Bronchus fibroblast of lung (primary cell): ENCODE measurements around the gene ARGFX. TPM values are rescaled to one million over a fixed set of nuclear protein-coding genes. Genes with fewer than 3 reads are reported as not detected.

Experiments
- total RNA-seq: library from RNA; depleted of rRNA; stranded (reverse); fragments of >200 nt; gene quantifications from 2 replicates; pipeline ENCODE4 v1.2.3, GENCODE V29; 2015

Gene ARGFX
- not detected in 2 replicates for total RNA-seq

GRCh38 chr3:121567649-121568048, at the start of gene ARGFX:
ARGFX (plus strand) TSS chr3:121567949; CDS start chr3:121570714, 2,765 bp downstream.

GRCh38 chr3:121545574-121546455, 21.9 kb upstream of the ARGFX start, which contains the start of gene POLQ:
POLQ (minus strand) TSS chr3:121545988; CDS start chr3:121545877, 111 bp downstream.

GRCh38 chr3:121592856-121593702, 25.3 kb downstream of the ARGFX start, which contains the start of gene FBXO40:
FBXO40 (plus strand) TSS chr3:121593379; CDS start chr3:121620576, 27,197 bp downstream.

Other genes starting within 250 kb of the ARGFX start
- gene POLQ, start 22.0 kb upstream of the ARGFX start, total RNA-seq: 4.3 and 4.7 TPM in 2 replicates
- not detected in 2 replicates for gene FBXO40, start 25.4 kb downstream of the ARGFX start, total RNA-seq
- gene HCLS1, start 93.0 kb downstream of the ARGFX start, total RNA-seq: 0.89 and 1.2 TPM in 2 replicates
- 14.3 and 43.6 TPM in 2 replicates for gene GOLGB1, start 181.8 kb downstream of the ARGFX start, total RNA-seq